Mesenchymal stem cell (in vitro differentiated cells and primary cell): ENCODE results near the gene ERBB4.

Experiments used
- DNase-seq: peaks from one replicate; pipeline ENCODE4 v3.0.0-alpha.2; 2013
- H2AFZ ChIP-seq: one replicate; pipeline ENCODE4 v1.6.1; 2013; ENCODE audit warnings: low read depth, mild to moderate bottlenecking, control low read depth, inconsistent platforms, low read length, moderate library complexity
- H2AK5ac ChIP-seq: 2 replicates; pipeline ENCODE4 v1.6.1; 2013; ENCODE audit warnings: low read length, moderate library complexity, mild to moderate bottlenecking, inconsistent platforms; ENCODE audit not compliant: severe bottlenecking
- H2BK120ac ChIP-seq: one replicate; pipeline ENCODE4 v1.6.1; 2013; ENCODE audit warnings: low read depth, mild to moderate bottlenecking, inconsistent platforms, low read length, moderate library complexity
- H2BK12ac ChIP-seq, 2 experiments: one replicate each; pipeline ENCODE4 v1.6.1; 2013; ENCODE audit warnings: inconsistent platforms in 2 of 2, low read length in 2 of 2, mild to moderate bottlenecking in 2 of 2, moderate library complexity in 2 of 2, control low read depth in 1 of 2
- H2BK15ac ChIP-seq: one replicate; pipeline ENCODE4 v1.6.1; 2013; ENCODE audit warnings: mild to moderate bottlenecking, low read depth, inconsistent platforms; ENCODE audit not compliant: poor library complexity, severe bottlenecking
- H2BK5ac ChIP-seq: 2 replicates; pipeline ENCODE4 v1.6.1; 2013; ENCODE audit warnings: low read depth, mild to moderate bottlenecking, low read length, control low read depth, inconsistent platforms; ENCODE audit not compliant: poor library complexity, severe bottlenecking
- H3K14ac ChIP-seq, 2 experiments: one replicate each; pipeline ENCODE4 v1.6.1; 2013; ENCODE audit warnings: inconsistent platforms in 2 of 2, low read length in 2 of 2, control low read depth in 1 of 2, mild to moderate bottlenecking in 1 of 2, moderate library complexity in 1 of 2
- H3K18ac ChIP-seq, 2 experiments: one replicate each; pipeline ENCODE4 v1.6.1; 2013; ENCODE audit warnings: inconsistent platforms in 2 of 2, low read length in 2 of 2, control low read depth in 1 of 2, low read depth in 1 of 2, mild to moderate bottlenecking in 1 of 2
- H3K23ac ChIP-seq, 2 experiments: one replicate each; pipeline ENCODE4 v1.6.1; 2013; ENCODE audit warnings: inconsistent platforms in 2 of 2, low read length in 2 of 2, mild to moderate bottlenecking in 2 of 2, moderate library complexity in 2 of 2, control low read depth in 1 of 2
- H3K27ac ChIP-seq: 2 replicates; pipeline ENCODE4 v1.5.1; 2013; ENCODE audit warnings: mild to moderate bottlenecking, moderate library complexity, low read length, control low read depth, inconsistent platforms; ENCODE audit not compliant: poor library complexity, severe bottlenecking
- H3K27me3 ChIP-seq, 2 experiments: 2 replicates each; pipeline versions ENCODE4 v1.6.1 to v1.7.0; 2013; ENCODE audit warnings: low read length in 2 of 2, mild to moderate bottlenecking in 2 of 2, moderate library complexity in 2 of 2, control low read depth in 1 of 2, inconsistent platforms in 1 of 2; ENCODE audit not compliant: control insufficient read depth in 1 of 2, insufficient read depth in 1 of 2
- H3K36me3 ChIP-seq, 2 experiments: 2 replicates each; pipeline versions ENCODE4 v1.6.1 to v1.7.0; 2013; ENCODE audit warnings: low read length in 2 of 2, control low read depth in 1 of 2, inconsistent platforms in 1 of 2, low read depth in 1 of 2, mild to moderate bottlenecking in 1 of 2; ENCODE audit not compliant: insufficient read depth in 2 of 2, control insufficient read depth in 1 of 2
- H3K4ac ChIP-seq, 2 experiments: one replicate each; pipeline ENCODE4 v1.6.1; 2013; ENCODE audit warnings: inconsistent platforms in 2 of 2, low read length in 2 of 2, mild to moderate bottlenecking in 2 of 2, moderate library complexity in 2 of 2, control low read depth in 1 of 2, low read depth in 1 of 2
- H3K4me1 ChIP-seq: 2 replicates; pipeline ENCODE4 v1.6.1; 2013; ENCODE audit warnings: low read depth, low read length, control low read depth; ENCODE audit not compliant: control insufficient read depth, insufficient read depth
- H3K4me2 ChIP-seq: 2 replicates; pipeline ENCODE4 v1.6.1; 2013; ENCODE audit warnings: low read length, mild to moderate bottlenecking, inconsistent platforms; ENCODE audit not compliant: poor library complexity, severe bottlenecking
- H3K4me3 ChIP-seq, 2 experiments: 2 replicates each; pipeline versions ENCODE4 v1.5.1 to v1.7.0; 2013; ENCODE audit warnings: low read length in 2 of 2, mild to moderate bottlenecking in 2 of 2, control low read depth in 1 of 2, low read depth in 1 of 2; ENCODE audit not compliant: insufficient read depth in 1 of 2
- H3K79me1 ChIP-seq: replicated peaks from 2 replicates; pipeline ENCODE4 v1.6.1; 2013; ENCODE audit warnings: mild to moderate bottlenecking, control low read depth, low read length, inconsistent platforms; ENCODE audit not compliant: poor library complexity, severe bottlenecking
- H3K9ac ChIP-seq: 2 replicates; pipeline ENCODE4 v1.7.0; 2013; ENCODE audit warnings: mild to moderate bottlenecking, low read length, moderate library complexity
- H3K9me3 ChIP-seq: 2 replicates; pipeline ENCODE4 v1.7.0; 2013; ENCODE audit warnings: mild to moderate bottlenecking, low read length; ENCODE audit not compliant: control insufficient read depth
- H4K8ac ChIP-seq: one replicate; pipeline ENCODE4 v1.6.1; 2013; ENCODE audit warnings: inconsistent platforms, mild to moderate bottlenecking, low read length, moderate library complexity
- H4K91ac ChIP-seq: one replicate; pipeline ENCODE4 v1.6.1; 2013; ENCODE audit warnings: mild to moderate bottlenecking, low read length, inconsistent platforms
- WGBS: methylation state at CpG from one replicate; pipeline ENCODE4 v1.1.7; 2013; ENCODE audit warnings: mixed read lengths; 5-methylcytosine and 5-hydroxymethylcytosine counted together

The ERBB4 gene

GRCh38 chr2:211376410-211376809, 1162.2 kb downstream of the ERBB4 start:
- Histone ChIP-seq H4K8ac (no peak overlapping the region), H3K4me3 (no peak overlapping the region), H2BK15ac (no peak overlapping the region), H3K27ac (no peak overlapping the region), H4K91ac (no peak overlapping the region), H3K27me3 (no peaks in the 10 kb centered on the region), H3K4me1 (no peaks in the 10 kb centered on the region), H2AFZ (no peak overlapping the region), H3K23ac (no peak overlapping the region), H3K36me3 (no peaks in the 10 kb centered on the region), H3K9me3 (no peaks in the 10 kb centered on the region), H2BK12ac (no peak overlapping the region), H3K79me1 (no peaks in the 10 kb centered on the region), H3K18ac (no peak overlapping the region), H3K4me2 (no peak overlapping the region), H3K14ac (no peak overlapping the region), H3K9ac (no peak overlapping the region), H2BK120ac (no peak overlapping the region), H2AK5ac (no peak overlapping the region), H3K4ac (no peak overlapping the region), H2BK5ac (no peak overlapping the region)
- no peak for DNase-seq

GRCh38 chr2:211373203-211373602, 1165.4 kb downstream of the ERBB4 start:
- no peak overlapping the region for H4K91ac ChIP-seq
- H3K23ac ChIP-seq = no peak overlapping the region
- H3K36me3 ChIP-seq = no peaks in the 10 kb centered on the region
- no peaks in the 10 kb centered on the region for H3K4me1 ChIP-seq
- no peak overlapping the region for H3K18ac ChIP-seq
- H2BK12ac ChIP-seq = no peak overlapping the region
- no peaks in the 10 kb centered on the region for H3K9me3 ChIP-seq
- H2AK5ac ChIP-seq = no peak overlapping the region
- no peak overlapping the region for H2BK15ac ChIP-seq
- H2AFZ ChIP-seq = no peak overlapping the region
- H3K9ac ChIP-seq = no peak overlapping the region
- H4K8ac ChIP-seq = no peak overlapping the region
- H3K79me1 ChIP-seq = no peaks in the 10 kb centered on the region
- H3K27me3 ChIP-seq = no peaks in the 10 kb centered on the region
- H3K4me2 ChIP-seq = no peak overlapping the region
- no peak overlapping the region for H2BK120ac ChIP-seq
- H3K4me3 ChIP-seq = no peak overlapping the region
- no peak overlapping the region for H3K14ac ChIP-seq
- no CpG with 5 or more reads among the region's 2 CpGs for WGBS
- H3K4ac ChIP-seq = no peak overlapping the region
- DNase-seq = no peak
- H2BK5ac ChIP-seq = no peak overlapping the region
- H3K27ac ChIP-seq = no peak overlapping the region

DNA sequence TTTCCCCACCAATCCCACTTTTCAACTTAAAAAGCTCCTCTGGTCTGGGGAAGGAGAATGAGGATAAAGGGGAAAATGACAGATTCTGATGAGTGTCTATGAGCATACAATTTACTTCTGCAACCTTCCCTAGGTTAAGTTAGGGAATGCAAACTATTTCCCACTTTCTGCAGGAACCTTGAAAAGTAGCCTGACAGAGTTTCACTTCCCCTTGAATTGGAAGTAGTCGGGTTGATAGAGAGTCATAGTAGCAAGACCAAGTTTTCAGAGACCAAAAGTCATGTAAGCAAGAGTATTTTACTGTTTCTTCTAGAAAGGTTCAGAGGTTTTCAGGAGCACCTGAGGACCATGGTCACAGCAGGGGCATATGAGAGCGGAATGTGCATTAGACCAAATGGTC, 1167.1 kb downstream of the ERBB4 start:
- no peaks in the 10 kb centered on the region for H3K27me3 ChIP-seq
- no peak for DNase-seq
- no peak overlapping the region for H2BK120ac ChIP-seq
- H3K9ac ChIP-seq = no peak overlapping the region
- H2AK5ac ChIP-seq = no peak overlapping the region
- no peak overlapping the region for H3K23ac ChIP-seq
- no peak overlapping the region for H3K14ac ChIP-seq
- H3K36me3 ChIP-seq = no peaks in the 10 kb centered on the region
- H3K9me3 ChIP-seq = no peaks in the 10 kb centered on the region
- H3K4me2 ChIP-seq = no peak overlapping the region
- no peak overlapping the region for H2BK5ac ChIP-seq
- peaks cover 2% of the 10 kb centered on the region for H3K4me1 ChIP-seq
- no peak overlapping the region for H2BK15ac ChIP-seq
- H3K27ac ChIP-seq = no peak overlapping the region
- no peak overlapping the region for H2BK12ac ChIP-seq
- no peak overlapping the region for H3K18ac ChIP-seq
- H4K91ac ChIP-seq = no peak overlapping the region
- no peak overlapping the region for H3K4me3 ChIP-seq
- no peak overlapping the region for H3K4ac ChIP-seq
- H2AFZ ChIP-seq = no peak overlapping the region
- H3K79me1 ChIP-seq = no peaks in the 10 kb centered on the region
- 92% methylated on average over 2 of the region's 2 CpGs for whole genome bisulfite sequencing
- H4K8ac ChIP-seq = no peak overlapping the region

DNA sequence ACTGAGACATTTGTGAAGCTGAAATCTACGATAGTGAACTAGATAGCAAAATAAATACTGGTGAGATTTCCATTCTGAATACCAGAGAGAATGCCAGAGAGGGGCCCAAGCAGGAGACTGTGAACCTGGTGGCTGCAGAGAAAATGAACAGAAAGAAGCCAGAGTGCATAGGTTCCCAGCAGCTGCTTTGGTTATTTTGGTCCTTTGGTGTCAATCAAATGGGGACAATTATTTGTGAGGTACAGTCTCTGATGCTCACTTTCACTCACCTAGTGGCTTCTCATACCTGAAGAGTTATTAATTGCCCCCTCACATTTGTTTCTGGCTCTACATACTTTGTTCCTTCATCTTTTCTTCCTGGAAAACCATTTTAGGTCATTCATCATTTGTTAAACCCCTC, 1170.1 kb downstream of the ERBB4 start:
- DNase-seq = no peak
- H3K79me1 ChIP-seq = no peaks in the 10 kb centered on the region
- H3K4me1 ChIP-seq = peaks cover 2% of the 10 kb centered on the region
- H3K9me3 ChIP-seq = no peaks in the 10 kb centered on the region
- H3K9ac ChIP-seq = no peak overlapping the region
- no peak overlapping the region for H2BK120ac ChIP-seq
- no peak overlapping the region for H3K4me2 ChIP-seq
- no peaks in the 10 kb centered on the region for H3K36me3 ChIP-seq
- H3K14ac ChIP-seq = no peak overlapping the region
- H2BK15ac ChIP-seq = no peak overlapping the region
- H3K23ac ChIP-seq = no peak overlapping the region
- H3K18ac ChIP-seq = no peak overlapping the region
- H2BK12ac ChIP-seq = no peak overlapping the region
- H2BK5ac ChIP-seq = no peak overlapping the region
- no peak overlapping the region for H4K91ac ChIP-seq
- H4K8ac ChIP-seq = no peak overlapping the region
- no peak overlapping the region for H2AFZ ChIP-seq
- no peaks in the 10 kb centered on the region for H3K27me3 ChIP-seq
- H2AK5ac ChIP-seq = no peak overlapping the region
- no peak overlapping the region for H3K4me3 ChIP-seq
- WGBS = 79% methylated on average over 1 of the region's 1 CpG
- no peak overlapping the region for H3K27ac ChIP-seq
- no peak overlapping the region for H3K4ac ChIP-seq
